Sigmoid colon (tissue), 4 donors: Measurements from ENCODE around the gene CFAP54.

Source experiments
- CTCF ChIP-seq, 4 experiments: fragments of 450-650 bp in 3 of 4; fragments of 200-600 bp in 1 of 4; IDR thresholded peaks; one replicate each; pipeline ENCODE4 v1.5.1; 2016 to 2019; ENCODE audit warnings: antibody characterized with exemption in 4 of 4, mild to moderate bottlenecking in 3 of 4, moderate library complexity in 2 of 4
- EP300 ChIP-seq, 4 donors: sonication (generic); formaldehyde crosslinking; IDR thresholded peaks; one replicate each; pipeline ENCODE4 v1.6.1; 2017; ENCODE audit warnings: antibody characterized with exemption in 4 of 4
- POLR2A ChIP-seq, 2 donors: fragments of 450-650 bp; IDR thresholded peaks; one replicate each; pipeline ENCODE4 v1.6.1; 2016; ENCODE audit warnings: antibody characterized with exemption in 2 of 2, mild to moderate bottlenecking in 2 of 2, moderate library complexity in 2 of 2
- POLR2AphosphoS5 ChIP-seq, 4 donors: sonication (generic); formaldehyde crosslinking; IDR thresholded peaks; one replicate each; pipeline ENCODE4 v1.6.1; 2017; ENCODE audit warnings: antibody characterized with exemption in 4 of 4

- TF ChIP-seq CTCF (IDR thresholded peaks at IDR 0.05) (no peak), POLR2AphosphoS5 (IDR thresholded peaks at IDR 0.05) (no peak), EP300 (IDR thresholded peaks at IDR 0.05) (no peak), POLR2A (IDR thresholded peaks at IDR 0.05) (no peak)
Observed at GRCh38 chr12:96465896-96466295, 23.5 kb upstream of the CFAP54 start.
